H1 (cell line): ENCODE measurements around the gene CHD5. TPM values are rescaled to one million over a fixed set of nuclear protein-coding genes. Genes with fewer than 3 reads are reported as not detected.

ENCODE experiments used
- CTCF ChIA-PET: fragments of 300-600 bp; sonication (Branson Sonifier 250); formaldehyde crosslinking; loops from one replicate; lab custom pipeline; 2021; ENCODE audit not compliant: partially characterized antibody; lab: Charles Lee
- POLR2A ChIA-PET: fragments of 300-600 bp; sonication (Branson Sonifier 250); formaldehyde crosslinking; loops from one replicate; lab custom pipeline; 2021; ENCODE audit warnings: inconsistent platforms; ENCODE audit not compliant: partially characterized antibody; lab: Charles Lee
- DNase-seq, 2 experiments: peaks; one replicate each; pipeline versions ENCODE4 v3.0.0 to v3.0.0-alpha.2; 2010 to 2022; ENCODE audit warnings: low spot score in 2 of 2, low read depth in 1 of 2, mixed read lengths in 1 of 2
- FAIRE-seq: peaks from 2 replicates; lab custom pipeline; 2011; peaks lifted over from hg19 to GRCh38; lab: Jason Lieb, UNC
- H2AFZ ChIP-seq: 2 replicates; pipeline ENCODE4 v1.8.1; 2012; ENCODE audit warnings: low read length, inconsistent platforms
- H2AK5ac ChIP-seq: 2 replicates; pipeline ENCODE4 v1.6.1; 2013; ENCODE audit warnings: low read depth, low read length
- H2BK120ac ChIP-seq: replicated peaks from 2 replicates; pipeline ENCODE3; 2013; ENCODE audit warnings: low read depth, low read length, inconsistent platforms
- H2BK12ac ChIP-seq: 2 replicates; pipeline ENCODE4 v1.6.1; 2013; ENCODE audit warnings: low read depth, low read length
- H2BK15ac ChIP-seq: 2 replicates; pipeline ENCODE4 v1.6.1; 2013; ENCODE audit warnings: low read length
- H2BK20ac ChIP-seq: 2 replicates; pipeline ENCODE4 v1.6.1; 2013; ENCODE audit warnings: low read length
- H2BK5ac ChIP-seq: 2 replicates; pipeline ENCODE4 v1.6.1; 2013; ENCODE audit warnings: low read depth, low read length
- H3K14ac ChIP-seq: 2 replicates; pipeline ENCODE4 v1.6.1; 2013; ENCODE audit warnings: inconsistent platforms; ENCODE audit not compliant: insufficient read length
- H3K18ac ChIP-seq: 2 replicates; pipeline ENCODE4 v1.6.1; 2013; ENCODE audit warnings: low read length; ENCODE audit errors: extremely low read depth
- H3K23ac ChIP-seq: 2 replicates; pipeline ENCODE4 v1.6.1; 2013; ENCODE audit warnings: inconsistent platforms; ENCODE audit not compliant: insufficient read length
- H3K23me2 ChIP-seq: 2 replicates; pipeline ENCODE4 v1.6.1; 2013; ENCODE audit warnings: low read depth, low read length
- H3K27ac ChIP-seq: 2 replicates; pipeline ENCODE4 v1.6.1; 2011; ENCODE audit warnings: low read depth, low read length, inconsistent platforms
- H3K27me3 ChIP-seq, 4 experiments: replicated peaks in 1 of 4; 1 replicate in 1 of 4; 2 replicates in 3 of 4; pipeline versions ENCODE4 v1.6.1 to v1.8.1; 2011 to 2013; ENCODE audit warnings: low read length in 3 of 4, mild to moderate bottlenecking in 3 of 4, inconsistent platforms in 2 of 4, mixed read lengths in 2 of 4, moderate library complexity in 1 of 4; ENCODE audit not compliant: control insufficient read depth in 3 of 4, insufficient read depth in 3 of 4; ENCODE audit errors: extremely low read depth in 1 of 4
- H3K36me3 ChIP-seq, 4 experiments: 2 replicates each; pipeline versions ENCODE4 v1.6.1 to v1.8.1; 2011 to 2013; ENCODE audit warnings: mild to moderate bottlenecking in 4 of 4, low read length in 3 of 4, moderate library complexity in 2 of 4, control low read depth in 1 of 4, inconsistent platforms in 1 of 4; ENCODE audit not compliant: insufficient read depth in 4 of 4, control insufficient read depth in 2 of 4
- H3K4ac ChIP-seq: replicated peaks from 2 replicates; pipeline ENCODE3; 2013; ENCODE audit warnings: low read length, low read depth, mixed read lengths, inconsistent platforms; ENCODE audit not compliant: insufficient read length
- H3K4me1 ChIP-seq, 4 experiments: replicated peaks in 1 of 4; 1 replicate in 1 of 4; 2 replicates in 3 of 4; pipeline versions ENCODE4 v1.6.1 to v1.8.1; 2011 to 2013; ENCODE audit warnings: low read length in 3 of 4, inconsistent platforms in 2 of 4, mixed read lengths in 1 of 4; ENCODE audit not compliant: insufficient read depth in 4 of 4, control insufficient read depth in 3 of 4
- H3K4me2 ChIP-seq, 2 experiments: 2 replicates each; pipeline versions ENCODE4 v1.6.1 to v1.8.1; 2011 to 2013; ENCODE audit warnings: low read depth in 2 of 2, low read length in 2 of 2, control low read depth in 1 of 2, inconsistent platforms in 1 of 2, mild to moderate bottlenecking in 1 of 2; ENCODE audit not compliant: insufficient read depth in 1 of 2
- H3K4me3 ChIP-seq, 4 experiments: fragments of 200-600, 300-600 bp in 1 of 4; sonication (generic), shearing (Covaris generic), sonication (Bioruptor Twin) in 1 of 4; 2 replicates each; pipeline versions ENCODE4 v1.5.1 to v1.8.1; 2011 to 2016; ENCODE audit warnings: low read length in 4 of 4, low read depth in 3 of 4, control low read depth in 2 of 4, inconsistent platforms in 2 of 4, mild to moderate bottlenecking in 2 of 4, mixed read lengths in 1 of 4, moderate library complexity in 1 of 4; ENCODE audit not compliant: insufficient read depth in 2 of 4; ENCODE audit errors: extremely low read depth in 1 of 4
- H3K56ac ChIP-seq: replicated peaks from 2 replicates; pipeline ENCODE3; 2013; ENCODE audit warnings: low read depth, mild to moderate bottlenecking, mixed read lengths, low read length, inconsistent platforms; ENCODE audit not compliant: insufficient read length
- H3K79me1 ChIP-seq: 2 replicates; pipeline ENCODE4 v1.6.1; 2013; ENCODE audit warnings: low read depth, low read length, control low read depth
- H3K79me2 ChIP-seq, 2 experiments: 2 replicates each; pipeline versions ENCODE4 v1.6.1 to v1.8.1; 2012 to 2013; ENCODE audit warnings: low read length in 2 of 2, mild to moderate bottlenecking in 2 of 2, inconsistent platforms in 1 of 2; ENCODE audit not compliant: insufficient read depth in 2 of 2, control insufficient read depth in 1 of 2
- H3K9ac ChIP-seq, 4 experiments: replicated peaks in 1 of 4; 1 replicate in 1 of 4; 2 replicates in 3 of 4; pipeline versions ENCODE4 v1.6.1 to v1.8.1; 2011 to 2013; ENCODE audit warnings: low read depth in 3 of 4, low read length in 3 of 4, control low read depth in 2 of 4, mild to moderate bottlenecking in 2 of 4, moderate library complexity in 2 of 4, inconsistent platforms in 1 of 4; ENCODE audit errors: extremely low read depth in 1 of 4
- H3K9me3 ChIP-seq, 2 experiments: 2 replicates each; pipeline versions ENCODE4 v1.6.1 to v1.8.1; 2012 to 2013; ENCODE audit warnings: mild to moderate bottlenecking in 2 of 2, moderate library complexity in 2 of 2, control low read depth in 1 of 2, inconsistent platforms in 1 of 2, low read depth in 1 of 2, low read length in 1 of 2, mixed read lengths in 1 of 2; ENCODE audit not compliant: insufficient read depth in 2 of 2
- H4K20me1 ChIP-seq, 2 experiments: replicated peaks in 1 of 2; 2 replicates each; pipeline versions ENCODE3 to v1.8.1; 2011 to 2013; ENCODE audit warnings: inconsistent platforms in 2 of 2, low read length in 2 of 2, mild to moderate bottlenecking in 1 of 2; ENCODE audit not compliant: insufficient read depth in 2 of 2, control insufficient read depth in 1 of 2
- H4K5ac ChIP-seq: 2 replicates; pipeline ENCODE4 v1.6.1; 2013; ENCODE audit warnings: low read length, low read depth, mixed read lengths, inconsistent platforms; ENCODE audit not compliant: insufficient read length
- H4K8ac ChIP-seq: 2 replicates; pipeline ENCODE4 v1.8.0; 2013; ENCODE audit warnings: mild to moderate bottlenecking, moderate library complexity, low read length, inconsistent platforms; ENCODE audit not compliant: insufficient read depth; ENCODE audit errors: extremely low read depth
- H4K91ac ChIP-seq: replicated peaks from 2 replicates; pipeline ENCODE3; 2013; ENCODE audit warnings: low read length, mixed read lengths, inconsistent platforms; ENCODE audit not compliant: insufficient read length
- WGBS, 2 experiments: shearing (Covaris generic) in 1 of 2; methylation state at CpG; one replicate each; pipeline versions ENCODE4 v1.1.6 to v1.1.7; 2013 to 2015; ENCODE audit warnings: low lambda C conversion rate in 2 of 2, mixed read lengths in 2 of 2, inconsistent platforms in 1 of 2, low coverage in 1 of 2, missing lambda C conversion rate in 1 of 2; ENCODE audit not compliant: insufficient replicate concordance in 2 of 2, insufficient coverage in 1 of 2, insufficient read length in 1 of 2; ENCODE audit errors: extremely low coverage in 1 of 2, missing lambda C conversion rate in 1 of 2; 5-methylcytosine and 5-hydroxymethylcytosine counted together
- polyA plus RNA-seq, 7 experiments: library from polyadenylated mRNA; depleted of rRNA in 3 of 7; stranded (reverse) in 5 of 7; unstranded in 2 of 7; fragments of >200 nt in 5 of 7; fragments of 200-250 nt in 2 of 7; gene quantifications; 1 replicate in 5 of 7; 2 replicates in 1 of 7; 4 replicates in 1 of 7; pipeline versions ENCODE4 v1.2.1 to v1.2.3, GENCODE V29; 2011 to 2013; ENCODE audit warnings: missing spikeins in 2 of 7, mixed read lengths in 2 of 7
- total RNA-seq: library from RNA; stranded (reverse); fragmentation: NEBNext Ultra II Directional; extraction: Animal tissue kit (Norgen Biotek cat#: 25700); gene quantifications from 2 replicates; pipeline ENCODE4 v1.2.1, GENCODE V29; 2021

Gene CHD5
- total and polyA plus RNA-seq, 2 of the 8 experiments (the other 6 are each of a cell fraction or from before 2014, with no cell fraction given): 0.42 to 1.8 TPM

- CTCF ChIA-PET: interaction anchor here (0.7 to 2.7 kb wide), 7 partner anchors 11 to 75 kb away, joined by 3 to 8 read pairs (median 4); no protein-coding TSS in a partner anchor
- Histone ChIP-seq H3K27me3 (no peaks in the 10 kb centered on the region), H2BK5ac (no peak overlapping the region), H2BK20ac (no peak overlapping the region), H3K27ac (no peak overlapping the region), H3K4me3 (no peak overlapping the region), H3K56ac (no peak overlapping the region), H2BK120ac (no peak overlapping the region), H3K9ac (no peak overlapping the region), H3K14ac (no peak overlapping the region), H3K4me2 (no peak overlapping the region), H3K4ac (no peak overlapping the region), H3K79me1 (no peaks in the 10 kb centered on the region), H3K9me3 (no peaks in the 10 kb centered on the region), H3K23me2 (no peaks in the 10 kb centered on the region), H2AK5ac (no peak overlapping the region), H3K23ac (no peak overlapping the region), H3K4me1 (peaks cover 0 to 15% (median 2%) of the 10 kb centered on the region in 4 experiments; a peak in 4 of 7 replicates), H2BK12ac (no peak overlapping the region), H2BK15ac (no peak overlapping the region), H4K5ac (no peak overlapping the region), H4K8ac (no peak overlapping the region), H3K18ac (no peak overlapping the region), H2AFZ (no peak overlapping the region), H3K79me2 (no peaks in the 10 kb centered on the region), H4K20me1 (no peaks in the 10 kb centered on the region), H3K36me3 (no peaks in the 10 kb centered on the region), H4K91ac (no peak overlapping the region)
- FAIRE-seq (no peak), DNase-seq (no peak)
- POLR2A ChIA-PET: interaction anchor here (1.1 kb wide), 1 partner anchor 13 kb away, joined by 4 read pairs; no protein-coding TSS in a partner anchor
- WGBS, 2 experiments: 96% methylated on average over 2 of the region's 2 CpGs; no CpG with 5 or more reads in 1 of the 2 experiments
These were observed 23.0 kb downstream of the CHD5 start for GRCh38 chr1:6157132-6157527.
